SU-DHL-6 (cell line): ENCODE measurements around the gene ACSM6.

Source experiments
- CTCF ChIP-seq: fragments of 200-600 bp; sonication (generic); IDR thresholded peaks from one replicate; pipeline ENCODE4 v1.5.1; 2017; ENCODE audit warnings: antibody characterized with exemption, mild to moderate bottlenecking, low read length, moderate library complexity; ENCODE audit not compliant: insufficient read depth, poor library complexity, severe bottlenecking
- EZH2phosphoT487 ChIP-seq: fragments of 200-600 bp; sonication (generic), shearing (Covaris generic); conservative IDR thresholded peaks from 2 replicates; pipeline ENCODE4 v1.6.1; 2018; ENCODE audit warnings: mild to moderate bottlenecking, antibody characterized with exemption, low read length, moderate library complexity, mixed read lengths

GRCh38 chr10:95245425-95246055 lies 51.5 kb downstream of the ACSM6 start:
- TF ChIP-seq CTCF (no peak), EZH2phosphoT487 (no peak)
